H1 (cell line): ENCODE results near the gene XRCC6. TPM values are rescaled to one million over a fixed set of nuclear protein-coding genes. Genes with fewer than 3 reads are reported as not detected.

Experiments used
- CTCF ChIA-PET: fragments of 300-600 bp; sonication (Branson Sonifier 250); formaldehyde crosslinking; loops from one replicate; lab custom pipeline; 2021; ENCODE audit not compliant: partially characterized antibody; lab: Charles Lee
- POLR2A ChIA-PET: fragments of 300-600 bp; sonication (Branson Sonifier 250); formaldehyde crosslinking; loops from one replicate; lab custom pipeline; 2021; ENCODE audit warnings: inconsistent platforms; ENCODE audit not compliant: partially characterized antibody; lab: Charles Lee
- DNase-seq, 2 experiments: peaks; one replicate each; pipeline versions ENCODE4 v3.0.0 to v3.0.0-alpha.2; 2010 to 2022; ENCODE audit warnings: low spot score in 2 of 2, low read depth in 1 of 2, mixed read lengths in 1 of 2
- FAIRE-seq: peaks from 2 replicates; lab custom pipeline; 2011; peaks lifted over from hg19 to GRCh38; lab: Jason Lieb, UNC
- H2AFZ ChIP-seq: 2 replicates; pipeline ENCODE4 v1.8.1; 2012; ENCODE audit warnings: low read length, inconsistent platforms
- H2AK5ac ChIP-seq: 2 replicates; pipeline ENCODE4 v1.6.1; 2013; ENCODE audit warnings: low read depth, low read length
- H2BK120ac ChIP-seq: replicated peaks from 2 replicates; pipeline ENCODE3; 2013; ENCODE audit warnings: low read depth, low read length, inconsistent platforms
- H2BK12ac ChIP-seq: 2 replicates; pipeline ENCODE4 v1.6.1; 2013; ENCODE audit warnings: low read depth, low read length
- H2BK15ac ChIP-seq: 2 replicates; pipeline ENCODE4 v1.6.1; 2013; ENCODE audit warnings: low read length
- H2BK20ac ChIP-seq: 2 replicates; pipeline ENCODE4 v1.6.1; 2013; ENCODE audit warnings: low read length
- H2BK5ac ChIP-seq: 2 replicates; pipeline ENCODE4 v1.6.1; 2013; ENCODE audit warnings: low read depth, low read length
- H3K14ac ChIP-seq: 2 replicates; pipeline ENCODE4 v1.6.1; 2013; ENCODE audit warnings: inconsistent platforms; ENCODE audit not compliant: insufficient read length
- H3K18ac ChIP-seq: 2 replicates; pipeline ENCODE4 v1.6.1; 2013; ENCODE audit warnings: low read length; ENCODE audit errors: extremely low read depth
- H3K23ac ChIP-seq: 2 replicates; pipeline ENCODE4 v1.6.1; 2013; ENCODE audit warnings: inconsistent platforms; ENCODE audit not compliant: insufficient read length
- H3K23me2 ChIP-seq: 2 replicates; pipeline ENCODE4 v1.6.1; 2013; ENCODE audit warnings: low read depth, low read length
- H3K27ac ChIP-seq: 2 replicates; pipeline ENCODE4 v1.6.1; 2011; ENCODE audit warnings: low read depth, low read length, inconsistent platforms
- H3K27me3 ChIP-seq, 4 experiments: replicated peaks in 1 of 4; 1 replicate in 1 of 4; 2 replicates in 3 of 4; pipeline versions ENCODE4 v1.6.1 to v1.8.1; 2011 to 2013; ENCODE audit warnings: low read length in 3 of 4, mild to moderate bottlenecking in 3 of 4, inconsistent platforms in 2 of 4, mixed read lengths in 2 of 4, moderate library complexity in 1 of 4; ENCODE audit not compliant: control insufficient read depth in 3 of 4, insufficient read depth in 3 of 4; ENCODE audit errors: extremely low read depth in 1 of 4
- H3K36me3 ChIP-seq, 4 experiments: 2 replicates each; pipeline versions ENCODE4 v1.6.1 to v1.8.1; 2011 to 2013; ENCODE audit warnings: mild to moderate bottlenecking in 4 of 4, low read length in 3 of 4, moderate library complexity in 2 of 4, control low read depth in 1 of 4, inconsistent platforms in 1 of 4; ENCODE audit not compliant: insufficient read depth in 4 of 4, control insufficient read depth in 2 of 4
- H3K4ac ChIP-seq: replicated peaks from 2 replicates; pipeline ENCODE3; 2013; ENCODE audit warnings: low read length, low read depth, mixed read lengths, inconsistent platforms; ENCODE audit not compliant: insufficient read length
- H3K4me1 ChIP-seq, 4 experiments: replicated peaks in 1 of 4; 1 replicate in 1 of 4; 2 replicates in 3 of 4; pipeline versions ENCODE4 v1.6.1 to v1.8.1; 2011 to 2013; ENCODE audit warnings: low read length in 3 of 4, inconsistent platforms in 2 of 4, mixed read lengths in 1 of 4; ENCODE audit not compliant: insufficient read depth in 4 of 4, control insufficient read depth in 3 of 4
- H3K4me2 ChIP-seq, 2 experiments: 2 replicates each; pipeline versions ENCODE4 v1.6.1 to v1.8.1; 2011 to 2013; ENCODE audit warnings: low read depth in 2 of 2, low read length in 2 of 2, control low read depth in 1 of 2, inconsistent platforms in 1 of 2, mild to moderate bottlenecking in 1 of 2; ENCODE audit not compliant: insufficient read depth in 1 of 2
- H3K4me3 ChIP-seq, 4 experiments: fragments of 200-600, 300-600 bp in 1 of 4; sonication (generic), shearing (Covaris generic), sonication (Bioruptor Twin) in 1 of 4; 2 replicates each; pipeline versions ENCODE4 v1.5.1 to v1.8.1; 2011 to 2016; ENCODE audit warnings: low read length in 4 of 4, low read depth in 3 of 4, control low read depth in 2 of 4, inconsistent platforms in 2 of 4, mild to moderate bottlenecking in 2 of 4, mixed read lengths in 1 of 4, moderate library complexity in 1 of 4; ENCODE audit not compliant: insufficient read depth in 2 of 4; ENCODE audit errors: extremely low read depth in 1 of 4
- H3K56ac ChIP-seq: replicated peaks from 2 replicates; pipeline ENCODE3; 2013; ENCODE audit warnings: low read depth, mild to moderate bottlenecking, mixed read lengths, low read length, inconsistent platforms; ENCODE audit not compliant: insufficient read length
- H3K79me1 ChIP-seq: 2 replicates; pipeline ENCODE4 v1.6.1; 2013; ENCODE audit warnings: low read depth, low read length, control low read depth
- H3K79me2 ChIP-seq, 2 experiments: 2 replicates each; pipeline versions ENCODE4 v1.6.1 to v1.8.1; 2012 to 2013; ENCODE audit warnings: low read length in 2 of 2, mild to moderate bottlenecking in 2 of 2, inconsistent platforms in 1 of 2; ENCODE audit not compliant: insufficient read depth in 2 of 2, control insufficient read depth in 1 of 2
- H3K9ac ChIP-seq, 4 experiments: replicated peaks in 1 of 4; 1 replicate in 1 of 4; 2 replicates in 3 of 4; pipeline versions ENCODE4 v1.6.1 to v1.8.1; 2011 to 2013; ENCODE audit warnings: low read depth in 3 of 4, low read length in 3 of 4, control low read depth in 2 of 4, mild to moderate bottlenecking in 2 of 4, moderate library complexity in 2 of 4, inconsistent platforms in 1 of 4; ENCODE audit errors: extremely low read depth in 1 of 4
- H3K9me3 ChIP-seq, 2 experiments: 2 replicates each; pipeline versions ENCODE4 v1.6.1 to v1.8.1; 2012 to 2013; ENCODE audit warnings: mild to moderate bottlenecking in 2 of 2, moderate library complexity in 2 of 2, control low read depth in 1 of 2, inconsistent platforms in 1 of 2, low read depth in 1 of 2, low read length in 1 of 2, mixed read lengths in 1 of 2; ENCODE audit not compliant: insufficient read depth in 2 of 2
- H4K20me1 ChIP-seq, 2 experiments: replicated peaks in 1 of 2; 2 replicates each; pipeline versions ENCODE3 to v1.8.1; 2011 to 2013; ENCODE audit warnings: inconsistent platforms in 2 of 2, low read length in 2 of 2, mild to moderate bottlenecking in 1 of 2; ENCODE audit not compliant: insufficient read depth in 2 of 2, control insufficient read depth in 1 of 2
- H4K5ac ChIP-seq: 2 replicates; pipeline ENCODE4 v1.6.1; 2013; ENCODE audit warnings: low read length, low read depth, mixed read lengths, inconsistent platforms; ENCODE audit not compliant: insufficient read length
- H4K8ac ChIP-seq: 2 replicates; pipeline ENCODE4 v1.8.0; 2013; ENCODE audit warnings: mild to moderate bottlenecking, moderate library complexity, low read length, inconsistent platforms; ENCODE audit not compliant: insufficient read depth; ENCODE audit errors: extremely low read depth
- H4K91ac ChIP-seq: replicated peaks from 2 replicates; pipeline ENCODE3; 2013; ENCODE audit warnings: low read length, mixed read lengths, inconsistent platforms; ENCODE audit not compliant: insufficient read length
- GABPA ChIP-seq: IDR thresholded peaks from 2 replicates; pipeline ENCODE4 v1.6.1; 2011; ENCODE audit warnings: mild to moderate bottlenecking, low read length, moderate library complexity, borderline replicate concordance; ENCODE audit not compliant: insufficient read depth
- RBBP5 ChIP-seq: IDR thresholded peaks from 2 replicates; pipeline ENCODE4 v1.7.1; 2012; ENCODE audit warnings: low read depth, mild to moderate bottlenecking, inconsistent platforms, low read length, moderate library complexity, borderline replicate concordance
- TCF12 ChIP-seq: IDR thresholded peaks from 2 replicates; pipeline ENCODE4 v1.6.1; 2011; ENCODE audit warnings: low read depth, mild to moderate bottlenecking, low read length
- WGBS, 2 experiments: shearing (Covaris generic) in 1 of 2; methylation state at CpG; one replicate each; pipeline versions ENCODE4 v1.1.6 to v1.1.7; 2013 to 2015; ENCODE audit warnings: low lambda C conversion rate in 2 of 2, mixed read lengths in 2 of 2, inconsistent platforms in 1 of 2, low coverage in 1 of 2, missing lambda C conversion rate in 1 of 2; ENCODE audit not compliant: insufficient replicate concordance in 2 of 2, insufficient coverage in 1 of 2, insufficient read length in 1 of 2; ENCODE audit errors: extremely low coverage in 1 of 2, missing lambda C conversion rate in 1 of 2; 5-methylcytosine and 5-hydroxymethylcytosine counted together
- polyA plus RNA-seq, 7 experiments: library from polyadenylated mRNA; depleted of rRNA in 3 of 7; stranded (reverse) in 5 of 7; unstranded in 2 of 7; fragments of >200 nt in 5 of 7; fragments of 200-250 nt in 2 of 7; gene quantifications; 1 replicate in 5 of 7; 2 replicates in 1 of 7; 4 replicates in 1 of 7; pipeline versions ENCODE4 v1.2.1 to v1.2.3, GENCODE V29; 2011 to 2013; ENCODE audit warnings: missing spikeins in 2 of 7, mixed read lengths in 2 of 7
- total RNA-seq: library from RNA; stranded (reverse); fragmentation: NEBNext Ultra II Directional; extraction: Animal tissue kit (Norgen Biotek cat#: 25700); gene quantifications from 2 replicates; pipeline ENCODE4 v1.2.1, GENCODE V29; 2021

XRCC6 gene
- total and polyA plus RNA-seq, 2 of the 8 experiments (the other 6 are each of a cell fraction or from before 2014, with no cell fraction given), result 150 to 490 TPM

GRCh38 chr22:41613456-41613855 lies 7.6 kb upstream of the XRCC6 start:
- no peak for DNase-seq
- Histone ChIP-seq H2BK5ac (no peak overlapping the region), H3K56ac (no peak overlapping the region), H3K9ac (no peak overlapping the region), H3K4me3 (no peak overlapping the region), H3K79me2 (peaks cover 0 to 26% of the 10 kb centered on the region in 2 experiments; a peak in 2 of 4 replicates), H3K27me3 (no peaks in the 10 kb centered on the region), H3K23me2 (no peaks in the 10 kb centered on the region), H3K9me3 (no peaks in the 10 kb centered on the region), H3K4ac (no peak overlapping the region), H4K91ac (no peak overlapping the region), H3K4me2 (no peak overlapping the region), H4K8ac (no peak overlapping the region), H2BK12ac (no peak overlapping the region), H2BK120ac (no peak overlapping the region), H3K27ac (no peak overlapping the region), H3K23ac (no peak overlapping the region), H4K20me1 (peaks cover 0 to 5% of the 10 kb centered on the region in 2 experiments), H2AFZ (no peak overlapping the region), H2BK15ac (no peak overlapping the region), H3K14ac (no peak overlapping the region), H4K5ac (no peak overlapping the region), H3K79me1 (peaks cover 2% of the 10 kb centered on the region; the same call in 1 of the 2 replicates), H3K4me1 (peaks cover 0 to 2% (median 0%) of the 10 kb centered on the region in 4 experiments; a peak in 1 of 7 replicates), H2AK5ac (no peak overlapping the region), H3K36me3 (no peaks in the 10 kb centered on the region), H3K18ac (no peak overlapping the region), H2BK20ac (no peak overlapping the region)
- TF ChIP-seq TCF12 (no peak), GABPA (no peak), RBBP5 (no peak)
- 94% methylated on average over 2 of the region's 2 CpGs; no CpG with 5 or more reads in 1 of the 2 experiments for WGBS, 2 experiments
- CTCF ChIA-PET, result interaction anchor here (1.0 to 4.0 kb wide), 3 partner anchors 16 to 60 kb away, joined by 3 to 29 read pairs (median 5); no protein-coding TSS in a partner anchor
- no peak for FAIRE-seq
- POLR2A ChIA-PET, result interaction anchor here (1.0 kb wide), 1 partner anchor 16 kb away, joined by 3 read pairs; no protein-coding TSS in a partner anchor
